ENCODE measurements around the gene CRMP1.

The CRMP1 gene

DNA sequence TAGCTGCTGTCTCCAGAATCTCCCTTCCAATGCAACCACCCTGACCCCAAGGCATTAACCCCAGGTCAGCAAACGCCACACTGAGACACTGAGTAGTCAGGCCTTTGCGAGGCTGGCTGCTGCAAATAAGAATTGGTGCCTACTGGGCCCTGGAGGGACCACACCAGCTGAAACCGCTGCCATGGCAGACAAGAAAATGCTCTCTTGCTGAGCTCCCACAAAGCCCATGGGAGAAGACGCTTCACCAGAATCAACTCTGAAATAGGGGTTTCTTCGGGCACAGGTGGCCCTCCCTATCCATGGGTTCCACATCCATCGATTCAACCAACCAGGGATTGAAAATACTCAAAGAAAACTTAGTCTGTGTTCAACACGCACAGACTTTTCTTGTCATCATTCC, 26.7 kb upstream of the CRMP1 start:
- DNase-seq (ENCODE audit: low read depth, low spot score), result no peak

DNA sequence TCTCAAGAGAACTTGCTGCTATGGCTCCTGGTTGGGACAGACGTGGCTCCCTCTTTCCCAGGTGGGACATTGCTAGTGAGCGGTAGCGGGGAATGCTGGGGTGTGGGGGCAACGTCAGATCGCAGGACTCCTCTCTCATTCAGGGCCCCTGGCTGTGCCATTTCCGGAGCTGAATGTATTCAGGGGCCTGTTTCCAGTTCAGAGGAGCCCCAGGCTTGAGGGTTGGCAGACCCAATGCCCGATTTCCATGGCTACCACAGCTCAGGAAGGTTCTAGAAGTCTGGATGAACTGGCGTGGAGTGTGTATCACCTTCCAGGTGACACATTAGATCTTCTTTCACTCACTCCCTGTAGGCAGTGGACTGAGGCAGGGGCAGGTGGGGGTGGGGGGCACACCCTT, 26.2 kb upstream of the CRMP1 start:
- DNase-seq (ENCODE audit: low read depth, low spot score), result no peak

DNA sequence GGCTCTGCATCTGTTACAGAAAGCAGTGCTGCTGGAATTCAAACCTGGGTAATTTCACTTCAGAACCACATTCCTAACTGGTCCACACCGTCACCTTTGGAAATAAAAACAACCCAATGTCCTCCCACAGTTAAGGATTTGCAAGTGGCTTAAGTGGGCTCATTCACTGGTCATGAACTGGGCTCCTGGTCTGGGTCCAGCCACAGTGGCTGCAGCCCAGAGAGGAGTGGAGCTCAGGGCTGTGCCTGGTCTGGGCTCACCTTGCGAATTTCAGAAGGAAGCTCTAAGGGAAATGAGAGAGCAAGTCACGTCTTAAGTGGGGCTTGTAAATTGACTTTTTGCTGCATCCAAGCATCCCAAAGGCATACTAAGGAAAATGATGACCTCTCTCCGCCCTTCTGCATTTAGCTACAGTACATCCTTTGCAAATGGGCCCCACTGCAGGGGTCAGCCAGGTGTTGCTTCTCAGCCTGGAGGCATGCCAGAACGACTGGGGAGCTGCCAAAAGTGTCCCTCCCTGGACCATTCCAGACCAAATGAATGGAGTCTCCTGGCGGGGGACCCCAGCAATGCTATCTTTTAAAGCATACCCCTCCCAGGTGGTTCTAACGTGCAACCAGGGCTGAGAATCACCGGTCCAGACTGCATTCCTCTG, 25.6 kb upstream of the CRMP1 start:
- no peak for DNase-seq (ENCODE audit: low read depth, low spot score)

DNA sequence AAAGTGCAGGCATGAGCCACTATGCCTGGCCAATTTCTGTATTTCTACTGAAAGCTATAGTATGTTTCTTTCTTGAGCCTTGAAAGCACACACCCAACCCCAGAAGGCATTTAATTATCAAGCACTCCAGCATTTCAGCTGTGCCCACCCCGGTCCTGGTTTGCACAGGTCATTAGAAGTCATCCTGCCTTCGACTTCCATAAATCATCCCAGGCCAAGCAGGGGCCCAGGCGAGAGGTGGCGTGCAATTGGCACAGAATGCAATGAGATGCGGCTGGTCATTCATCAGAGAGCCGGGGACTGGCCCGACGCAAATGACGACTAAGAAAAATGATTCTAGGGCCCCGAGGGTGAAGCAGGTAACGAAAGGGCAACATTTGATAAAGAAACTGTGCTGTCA, 24.8 kb upstream of the CRMP1 start:
- DNase-seq (ENCODE audit: low read depth, low spot score), result no peak

DNA sequence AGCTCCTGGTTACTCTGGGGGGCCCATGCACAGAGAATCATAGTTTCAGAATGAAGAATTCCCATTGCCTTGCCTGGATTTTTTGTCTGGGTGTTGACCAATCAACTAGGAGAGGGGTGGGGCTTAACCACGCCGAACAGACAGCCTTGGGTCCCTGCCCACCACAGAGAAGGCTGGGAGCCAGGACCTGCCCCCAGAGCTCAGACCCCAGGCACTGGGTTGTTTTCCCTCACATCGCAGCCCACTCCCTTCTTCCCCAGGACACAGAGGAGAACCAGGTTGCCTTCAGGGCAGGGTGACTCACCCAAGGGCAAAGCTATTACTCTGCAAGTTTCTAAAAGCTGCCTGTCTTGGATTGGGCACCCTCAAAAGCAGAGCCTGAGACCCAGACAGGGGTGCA, 23.3 kb upstream of the CRMP1 start:
- no peak for DNase-seq (ENCODE audit: low read depth, low spot score)

DNA sequence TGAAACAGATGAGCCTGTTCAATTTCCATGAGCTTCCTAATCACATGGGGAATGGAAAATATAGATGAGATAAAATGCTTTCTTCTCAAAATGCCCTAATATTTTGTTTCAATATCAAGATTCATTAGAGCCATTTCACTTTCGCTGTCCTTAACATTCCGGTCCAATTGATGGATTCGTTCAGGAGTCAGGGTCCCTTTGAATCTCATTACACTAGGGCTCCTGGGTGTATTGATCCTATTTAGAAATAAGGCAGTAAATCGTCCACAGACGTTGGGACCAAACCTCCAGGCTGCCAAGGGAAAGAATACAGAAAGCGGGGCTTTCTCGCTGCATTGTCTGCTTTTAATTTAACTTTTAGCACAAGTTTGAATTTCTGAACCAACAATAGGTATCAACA, 20.6 kb upstream of the CRMP1 start:
- DNase-seq (ENCODE audit: low read depth, low spot score), result no peak

DNA sequence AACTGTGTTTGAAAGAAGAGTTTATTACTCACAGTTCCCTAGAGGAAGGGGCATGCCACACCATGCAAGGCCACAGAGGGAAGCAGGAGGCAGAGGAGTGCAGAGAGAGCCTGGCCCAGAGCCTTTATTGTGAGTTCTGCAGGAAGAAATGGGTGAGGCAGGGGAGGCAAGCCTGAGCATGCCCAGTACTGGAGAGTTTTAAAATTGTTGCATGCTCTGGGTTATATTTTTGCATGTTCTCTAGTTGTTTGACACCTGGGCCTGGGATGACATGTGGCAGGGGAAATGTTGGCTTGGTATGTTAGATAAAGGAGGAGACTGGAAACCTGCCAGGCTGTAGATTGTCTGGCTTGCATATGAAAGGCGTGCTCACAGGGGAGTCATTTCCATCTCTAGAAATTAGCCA, 19.7 kb upstream of the CRMP1 start:
- no peak for DNase-seq (ENCODE audit: low read depth, low spot score)

DNA sequence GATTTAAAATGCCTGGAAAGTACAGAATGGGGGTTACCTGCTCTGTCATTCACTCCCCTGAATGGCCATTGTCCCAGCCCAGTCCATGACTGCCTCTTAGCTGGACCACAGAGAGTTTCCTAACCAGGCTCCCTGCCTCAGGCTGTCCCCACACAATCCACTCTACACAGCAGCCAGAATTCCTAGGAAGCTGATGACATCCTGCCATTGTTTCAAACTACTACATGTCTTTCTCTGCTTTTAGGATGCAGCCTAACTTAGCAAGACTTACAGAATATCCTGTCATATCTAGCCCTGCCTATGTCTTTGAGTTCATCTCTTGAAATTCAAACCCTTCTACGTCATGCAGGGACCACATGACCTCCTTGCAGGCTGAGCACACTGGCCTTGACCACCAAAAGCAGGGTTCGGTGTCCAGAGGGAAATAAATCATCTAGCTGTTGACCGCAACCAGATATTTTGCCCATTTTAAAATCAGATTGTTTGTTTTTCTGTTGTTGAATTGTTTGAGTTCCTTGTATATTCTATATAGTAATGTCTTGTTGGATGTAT, 16.1 kb upstream of the CRMP1 start:
- no peak for DNase-seq (ENCODE audit: low read depth, low spot score)

DNA sequence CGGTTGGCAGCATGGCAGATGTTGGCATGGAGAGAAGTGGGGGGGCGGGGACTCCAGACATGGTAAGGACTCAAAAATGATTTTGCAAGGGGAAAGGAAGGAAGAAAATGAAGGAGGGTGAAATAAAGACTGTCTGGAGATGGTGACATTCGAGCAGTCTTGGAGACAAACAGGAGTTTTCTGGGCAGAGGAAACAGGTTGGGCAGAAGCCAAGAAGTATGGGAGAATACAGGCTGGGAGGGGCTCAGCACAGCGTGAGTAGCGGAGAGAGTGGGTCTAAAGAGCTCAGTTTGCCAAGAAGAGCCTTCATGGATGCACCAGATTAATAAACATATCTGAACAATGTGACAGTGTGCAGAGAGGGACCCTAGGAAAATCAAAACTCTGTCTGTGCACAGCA, 13.3 kb upstream of the CRMP1 start:
- DNase-seq (ENCODE audit: low read depth, low spot score), result no peak

DNA sequence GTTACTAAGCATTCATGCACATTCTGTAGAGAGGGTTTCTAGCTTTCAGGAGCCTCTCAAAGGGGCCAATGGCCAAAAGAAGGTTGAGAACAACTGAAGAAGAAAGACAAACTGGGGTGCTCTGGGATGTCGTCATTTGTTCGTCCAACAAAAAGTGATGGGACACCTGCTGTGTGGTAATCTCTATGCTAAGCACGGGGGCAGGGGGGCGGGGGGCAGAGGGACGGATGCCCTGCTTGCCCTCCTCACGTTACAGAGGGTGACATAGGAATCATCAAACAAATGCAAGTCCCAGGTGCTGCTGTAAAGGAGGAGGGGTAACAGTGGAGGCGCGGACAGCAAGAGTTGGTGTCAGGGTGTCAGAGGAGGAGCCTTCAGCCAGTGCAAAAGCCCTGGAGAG, 12.8 kb upstream of the CRMP1 start:
- DNase-seq (ENCODE audit: low read depth, low spot score), result no peak

DNA sequence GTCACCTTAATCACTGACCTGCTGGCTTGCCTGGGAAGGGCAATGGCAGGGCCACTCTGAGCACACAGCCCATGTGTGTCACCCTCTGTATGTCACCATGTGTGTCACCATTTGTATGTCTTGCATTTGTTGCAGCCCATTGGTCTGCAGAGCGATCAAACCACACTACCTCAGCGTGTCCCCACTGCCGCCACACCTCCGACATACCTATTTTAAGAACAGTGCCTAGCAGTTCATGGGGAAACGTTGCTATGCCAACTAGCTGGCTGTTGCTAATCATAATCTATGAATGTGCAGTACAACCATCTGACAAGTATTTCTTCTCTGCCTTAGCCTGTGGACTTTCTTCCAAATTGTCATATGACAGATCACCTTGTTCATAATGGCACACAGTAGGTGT, 8.0 kb upstream of the CRMP1 start:
- no peak for DNase-seq (ENCODE audit: low read depth, low spot score)

DNA sequence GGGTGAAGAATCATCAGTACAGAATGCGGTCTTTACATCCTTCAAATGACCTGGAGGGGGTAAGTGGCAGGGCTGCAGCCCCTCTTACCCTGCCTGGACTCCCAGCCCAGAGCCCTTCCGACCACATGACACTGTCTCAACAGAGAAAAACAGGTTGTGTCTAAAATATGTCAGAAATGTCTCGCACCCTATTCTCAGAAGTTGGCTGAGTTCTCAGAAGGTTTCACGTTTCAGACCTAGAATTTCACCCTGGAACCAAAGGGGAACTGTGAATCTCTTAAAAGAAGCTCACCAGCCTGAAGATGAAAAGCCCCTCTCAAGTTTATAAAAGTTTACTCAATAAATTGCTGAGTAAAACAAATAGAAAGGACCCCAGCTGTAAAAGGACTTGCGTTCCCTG, 7.0 kb upstream of the CRMP1 start:
- no peak for DNase-seq (ENCODE audit: low read depth, low spot score)

DNA sequence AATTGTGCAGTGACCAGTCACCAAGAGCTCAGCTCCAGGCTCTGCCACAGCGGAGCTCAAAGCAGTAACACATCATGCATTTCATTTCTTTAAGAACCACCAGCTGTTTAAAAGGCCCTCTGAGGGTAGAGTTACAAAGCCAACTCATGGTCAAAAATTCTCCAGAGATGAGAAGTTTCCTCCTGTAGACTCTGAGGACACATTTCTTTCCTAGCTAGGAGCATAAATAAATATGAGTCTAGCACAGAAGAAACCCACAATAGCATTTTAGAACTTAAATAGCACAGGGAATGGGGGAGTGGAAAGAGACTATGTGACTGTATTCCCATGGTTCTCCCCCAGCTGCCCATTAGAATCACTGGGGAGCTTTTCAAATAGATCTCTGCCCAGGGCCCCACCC, 6.5 kb upstream of the CRMP1 start:
- DNase-seq (ENCODE audit: low read depth, low spot score), result no peak

DNA sequence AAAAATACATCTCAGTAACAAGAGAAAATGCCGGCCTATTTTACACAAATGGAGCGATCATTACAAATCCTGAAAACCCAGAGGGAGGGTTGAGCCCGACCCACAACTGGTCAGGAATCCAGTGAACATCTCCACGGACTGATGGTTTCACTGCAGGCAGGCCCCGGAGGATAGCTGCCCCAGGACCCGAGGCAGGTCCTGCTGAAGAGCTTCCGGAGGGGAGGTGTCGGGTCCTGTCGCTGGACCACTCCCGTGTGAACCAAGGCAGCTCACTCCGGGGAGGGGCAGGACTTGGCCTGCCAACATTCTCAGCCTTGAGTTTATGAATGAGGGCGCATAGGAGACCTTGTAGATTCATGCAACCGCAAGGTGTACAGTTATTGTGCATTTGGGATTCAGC, 4.8 kb upstream of the CRMP1 start:
- no peak for DNase-seq (ENCODE audit: low read depth, low spot score)

DNA sequence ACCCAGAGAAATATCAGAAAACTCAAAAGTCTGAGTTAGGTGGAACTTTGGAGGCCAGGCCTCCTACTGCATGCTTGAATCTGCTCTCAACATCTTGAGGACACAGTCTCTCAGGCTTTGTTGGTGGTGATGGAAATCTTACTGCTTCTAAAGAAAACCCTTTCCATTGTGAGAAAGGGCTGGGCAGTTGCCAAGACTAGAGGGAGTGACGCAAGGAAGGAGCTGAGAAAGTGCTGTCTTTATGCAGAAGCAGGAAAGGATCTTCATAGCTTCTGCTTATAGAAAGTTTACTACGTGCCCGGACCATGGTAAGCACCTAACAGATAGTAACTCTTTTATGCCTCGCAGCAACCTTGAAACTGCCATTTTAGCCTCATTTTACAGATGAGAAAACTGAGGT, 2.4 kb upstream of the CRMP1 start:
- DNase-seq (ENCODE audit: low read depth, low spot score), result no peak

DNA sequence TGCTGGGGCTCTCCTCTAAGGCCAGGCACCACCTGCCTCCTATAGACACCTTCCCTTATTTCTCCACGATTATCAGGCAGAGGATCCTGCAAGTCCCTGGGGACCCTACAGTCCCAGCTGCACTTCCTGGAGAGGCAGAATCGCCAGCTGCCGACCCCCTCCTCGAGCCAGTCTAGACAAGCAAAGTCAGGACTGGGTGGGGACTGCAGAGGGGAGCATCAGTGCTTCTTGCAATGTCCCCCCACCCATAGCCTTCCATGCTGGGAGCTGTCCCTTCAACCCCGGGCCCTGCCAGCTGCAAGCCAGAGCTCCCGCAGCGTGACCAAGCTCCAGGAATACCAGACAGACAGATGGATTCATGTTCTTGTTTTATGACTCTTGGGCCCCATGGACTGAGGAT, 1.4 kb upstream of the CRMP1 start:
- no peak for DNase-seq (ENCODE audit: low read depth, low spot score)

DNA sequence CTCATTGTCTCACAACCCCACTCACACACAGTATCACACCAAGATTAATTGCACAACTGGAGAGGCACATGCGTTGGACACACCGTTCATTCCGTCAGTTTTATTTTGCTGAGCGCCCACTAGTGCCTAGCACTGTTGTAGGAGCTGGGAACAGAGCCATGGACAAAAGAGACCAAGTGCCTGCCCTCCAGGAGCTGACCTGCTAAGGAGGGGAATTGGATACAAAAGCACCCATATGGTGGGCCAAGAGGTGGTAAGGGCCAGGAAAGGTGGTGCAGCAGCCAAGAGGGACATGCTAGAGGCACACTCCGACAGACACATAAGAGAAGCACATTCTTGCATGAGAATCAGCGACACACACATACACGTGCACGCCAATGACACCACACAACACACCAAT, 705 bp upstream of the CRMP1 start:
- no peak for DNase-seq (ENCODE audit: low read depth, low spot score)

DNA sequence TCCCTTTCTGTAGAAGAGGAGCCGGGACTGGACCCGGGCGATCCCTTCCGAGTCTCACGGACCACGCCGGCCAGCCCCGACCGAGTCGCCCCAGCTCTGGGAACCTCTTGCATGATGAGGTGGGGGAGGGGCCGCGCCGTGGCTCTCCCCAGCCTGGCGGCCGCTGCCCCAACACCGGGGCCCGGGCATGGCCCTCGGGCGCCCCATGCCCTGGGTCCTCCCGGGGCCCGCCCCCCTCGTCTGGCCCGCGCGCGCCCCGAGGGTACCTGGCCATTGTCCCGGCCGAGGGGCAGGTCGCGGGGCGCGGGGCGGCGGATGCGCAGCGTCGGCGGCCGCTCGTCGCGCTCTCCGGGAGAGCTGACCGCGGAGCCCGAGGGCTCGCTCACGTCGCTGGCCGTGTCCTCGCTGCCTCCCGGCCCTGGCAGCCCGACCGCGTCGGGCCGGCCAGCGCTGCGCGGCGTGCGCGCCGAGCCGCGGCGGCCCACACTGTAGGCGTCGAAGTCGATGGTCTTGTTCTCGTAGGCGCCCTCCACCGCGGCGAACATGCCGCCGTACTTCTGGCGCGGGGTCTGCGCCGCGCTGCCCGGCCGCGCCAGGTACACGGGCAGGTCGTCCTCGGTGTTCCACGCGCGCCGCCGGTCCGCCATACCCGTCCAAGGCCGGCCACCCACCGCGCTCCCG, 423 bp downstream of the CRMP1 start:
- no peak for DNase-seq (ENCODE audit: low read depth, low spot score)

DNA sequence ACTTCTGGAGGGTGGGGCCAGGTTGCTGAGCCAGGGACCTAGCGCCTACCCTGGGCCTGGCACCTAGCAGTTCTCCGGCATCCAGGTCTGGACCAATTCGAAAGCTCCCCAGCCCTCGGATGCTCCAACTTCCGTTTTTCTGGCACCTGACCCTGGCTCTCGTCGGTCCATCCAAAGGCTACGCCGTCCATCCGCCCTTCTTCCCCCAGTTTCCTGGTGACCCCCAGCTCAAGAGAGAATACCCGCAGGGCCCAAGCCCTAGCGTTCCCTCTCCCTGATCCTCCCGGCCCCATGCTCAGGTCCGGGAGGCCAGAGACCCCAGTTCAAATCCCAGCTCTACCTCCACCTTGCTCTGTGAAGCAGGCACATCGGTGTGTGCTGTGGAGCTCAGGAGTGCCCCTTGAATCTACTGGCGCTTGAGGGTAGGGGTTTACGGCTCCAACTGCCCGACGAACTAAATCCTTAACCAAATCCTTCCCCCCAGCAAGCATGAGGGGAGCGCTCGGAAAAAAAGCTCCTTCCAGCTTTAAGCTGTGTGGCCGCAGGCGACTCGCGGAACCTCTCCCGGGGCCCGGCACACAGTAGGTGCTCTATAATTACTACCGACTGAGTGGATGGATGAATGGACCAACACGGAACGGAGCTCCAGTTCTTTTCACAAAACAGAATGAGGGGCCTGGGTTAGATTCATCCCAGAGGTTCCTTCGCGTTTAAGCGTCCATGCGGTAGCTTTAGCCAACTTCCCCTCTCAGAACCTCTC, 1.1 kb downstream of the CRMP1 start:
- no peak for DNase-seq (ENCODE audit: low read depth, low spot score)

DNA sequence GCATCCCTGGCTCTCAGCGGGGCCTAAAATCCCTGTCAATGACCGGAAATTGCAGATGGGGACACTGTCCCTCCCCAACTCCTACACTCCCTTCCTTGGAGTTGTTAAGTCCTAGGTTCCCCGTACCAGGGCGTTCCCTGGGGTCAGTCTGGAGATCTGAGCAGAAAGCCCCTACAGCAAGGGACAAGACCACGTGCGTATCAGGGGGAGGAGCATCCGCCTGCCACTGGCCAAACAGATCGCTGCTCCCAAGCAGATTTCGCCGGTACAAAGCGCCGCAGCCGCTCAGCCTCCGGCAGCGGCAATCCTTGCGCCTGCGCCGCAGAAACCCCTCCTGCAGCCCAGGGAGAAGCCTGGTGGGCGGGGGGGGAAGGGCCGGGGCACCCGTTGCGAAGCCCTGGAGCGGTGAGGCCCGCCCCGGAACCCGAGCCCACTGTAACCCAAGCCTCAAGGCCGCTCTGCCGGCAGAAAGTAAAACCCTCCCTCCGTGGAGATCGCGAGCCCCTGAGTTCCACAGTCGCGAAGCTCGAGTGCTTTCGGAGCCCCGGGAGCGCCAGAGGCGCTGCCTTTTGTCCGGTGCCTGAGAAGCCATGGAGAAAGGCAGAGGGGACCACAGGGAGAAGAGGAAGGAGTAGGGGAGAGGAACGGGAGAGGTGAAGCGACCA, 2.7 kb downstream of the CRMP1 start:
- no peak for DNase-seq (ENCODE audit: low read depth, low spot score)

DNA sequence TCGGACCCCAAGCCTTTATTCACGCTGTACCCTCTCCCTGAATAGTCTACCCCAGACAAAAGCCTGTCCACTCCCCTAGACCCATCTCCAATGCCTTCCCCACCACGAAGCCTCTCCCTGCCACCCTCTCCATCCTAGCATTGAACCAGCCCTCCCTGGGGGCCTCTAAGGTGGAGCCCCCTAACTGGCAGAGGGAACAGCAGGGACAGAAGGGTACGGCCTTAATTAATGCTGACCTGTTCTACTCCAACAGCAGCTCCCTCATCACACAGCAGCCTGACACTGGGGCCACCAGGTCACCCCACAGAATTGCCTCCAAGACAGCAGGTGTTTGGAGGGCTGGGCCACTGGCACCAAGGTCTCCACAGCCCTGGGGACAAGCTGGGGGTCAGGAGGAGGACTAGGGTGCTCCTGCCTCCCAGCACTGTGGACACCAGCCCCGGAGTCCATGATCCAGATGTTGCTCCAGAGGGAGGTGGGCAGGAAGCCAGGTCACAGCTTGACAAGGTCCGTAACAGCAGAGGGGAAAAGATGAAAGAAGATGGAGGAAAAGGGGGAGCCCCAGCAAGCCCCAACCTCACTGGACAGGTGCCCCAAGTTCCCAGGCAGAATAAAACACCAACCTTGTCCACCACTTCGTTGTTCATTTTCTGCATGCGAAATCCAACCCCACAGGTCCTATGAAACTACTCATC, 3.7 kb downstream of the CRMP1 start:
- no peak for DNase-seq (ENCODE audit: low read depth, low spot score)

Data from brain pericyte (primary cell).